ENCODE results near the gene PITPNM1. TPM values are rescaled to one million over a fixed set of nuclear protein-coding genes. Genes with fewer than 3 reads are reported as not detected.
A peak's percentile ranks its signal among the peaks of the same experiment; 100 is the strongest.
"Not testable (repeated sequence)": the region's sequence is repeated elsewhere in the genome, so short reads cannot be mapped to it uniquely, and the experiment has no call there.

PITPNM1 gene
- 19.2 TPM for total RNA-seq

- ATAC-seq: peak; percentile 44
Observed at GRCh38 chr11:67504950-67505581, at the start of gene PITPNM1. PITPNM1 (minus strand) TSS chr11:67505363; CDS start chr11:67504180, 1,183 bp downstream.

GRCh38 chr11:67551697-67552096, 46.5 kb upstream of the PITPNM1 start:
- DNase-seq (ENCODE audit: low spot score); ATAC-seq: not testable (repeated sequence)

More at GRCh38 chr11:67504950-67505581, at the start of gene PITPNM1:
- peak; percentile 79 for DNase-seq (ENCODE audit: low spot score)

- DNase-seq (ENCODE audit: low spot score) (no peak), ATAC-seq (no peak)
Observed at GRCh38 chr11:67551127-67551526, 46.0 kb upstream of the PITPNM1 start.

- peak; percentile 83 for DNase-seq (ENCODE audit: low spot score)
- ATAC-seq: peak; percentile 78
Observed at GRCh38 chr11:67548555-67549110, 43.5 kb upstream of the PITPNM1 start.

- ATAC-seq (peak; percentile 8), DNase-seq (ENCODE audit: low spot score) (peak; percentile 66)
Observed at GRCh38 chr11:67548112-67548511, 42.9 kb upstream of the PITPNM1 start.

- DNase-seq (ENCODE audit: low spot score): peak; percentile 80
- ATAC-seq: peak; percentile 74
Observed at GRCh38 chr11:67545280-67545679, 40.1 kb upstream of the PITPNM1 start.

GRCh38 chr11:67544616-67545242, 39.6 kb upstream of the PITPNM1 start:
- peak; percentile 1 for ATAC-seq
- DNase-seq (ENCODE audit: low spot score): no peak

GRCh38 chr11:67543585-67543984, 38.4 kb upstream of the PITPNM1 start:
- no peak for DNase-seq (ENCODE audit: low spot score)
- no peak for ATAC-seq

- no peak for ATAC-seq
- DNase-seq (ENCODE audit: low spot score): no peak
Observed at GRCh38 chr11:67542971-67543370, 37.8 kb upstream of the PITPNM1 start.

GRCh38 chr11:67542169-67542568, 37.0 kb upstream of the PITPNM1 start:
- DNase-seq (ENCODE audit: low spot score): no peak
- no peak for ATAC-seq

- no peak for ATAC-seq
- no peak for DNase-seq (ENCODE audit: low spot score)
Observed at GRCh38 chr11:67541198-67541597, 36.0 kb upstream of the PITPNM1 start.

- ATAC-seq (no peak), DNase-seq (ENCODE audit: low spot score) (no peak)
Observed at GRCh38 chr11:67539550-67539949, 34.4 kb upstream of the PITPNM1 start.

- DNase-seq (ENCODE audit: low spot score): no peak
- ATAC-seq: peak; percentile 44
Observed at GRCh38 chr11:67538823-67539505, 33.8 kb upstream of the PITPNM1 start.

GRCh38 chr11:67538306-67538705, 33.1 kb upstream of the PITPNM1 start:
- DNase-seq (ENCODE audit: low spot score) (no peak), ATAC-seq (no peak)

- DNase-seq (ENCODE audit: low spot score): no peak
- ATAC-seq: no peak
Observed at GRCh38 chr11:67535561-67535960, 30.4 kb upstream of the PITPNM1 start.

- DNase-seq (ENCODE audit: low spot score): no peak
- no peak for ATAC-seq
Observed at GRCh38 chr11:67534070-67534679, 29.0 kb upstream of the PITPNM1 start.

- ATAC-seq: no peak
- DNase-seq (ENCODE audit: low spot score): no peak
Observed at GRCh38 chr11:67532889-67533288, 27.7 kb upstream of the PITPNM1 start.

- DNase-seq (ENCODE audit: low spot score) (no peak), ATAC-seq (no peak)
Observed at GRCh38 chr11:67530282-67530592, 25.1 kb upstream of the PITPNM1 start.

- no peak for DNase-seq (ENCODE audit: low spot score)
- no peak for ATAC-seq
Observed at GRCh38 chr11:67528376-67528775, 23.2 kb upstream of the PITPNM1 start.

GRCh38 chr11:67525275-67525976, 20.3 kb upstream of the PITPNM1 start:
- ATAC-seq (peak; percentile 83), DNase-seq (ENCODE audit: low spot score) (peak; percentile 82)

- no peak for ATAC-seq
Observed at GRCh38 chr11:67524480-67524808, 19.3 kb upstream of the PITPNM1 start.

More at GRCh38 chr11:67524480-67524808, 19.3 kb upstream of the PITPNM1 start:
- no peak for DNase-seq (ENCODE audit: low spot score)
